Endometrium (tissue), 2 donors: Measurements from ENCODE around the gene KCNJ2.

Experiments
- FAIRE-seq: peaks from 2 replicates; lab custom pipeline; 2012; peaks lifted over from hg19 to GRCh38; lab: Jason Lieb, UNC
- donor health status: control.
- donor health status: control.

The KCNJ2 gene

DNA sequence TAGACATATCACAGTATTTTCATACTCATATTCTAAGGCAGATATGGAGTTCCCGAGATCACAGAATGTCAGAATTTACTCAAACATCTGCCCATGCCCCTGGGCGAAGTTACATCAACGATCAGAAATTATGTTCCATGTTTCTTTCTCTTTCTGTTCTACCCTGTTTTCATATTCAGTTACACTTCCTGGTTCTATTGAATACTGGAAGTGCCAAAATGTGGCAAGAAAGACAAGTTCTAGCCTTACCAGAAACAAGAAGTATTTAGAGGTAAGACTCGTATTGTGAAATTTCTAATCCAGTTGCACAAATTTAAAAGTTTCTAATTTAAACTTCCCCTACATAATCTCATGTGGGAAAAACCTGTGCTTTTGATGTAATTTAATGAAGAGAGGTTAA lies 36.1 kb downstream of the KCNJ2 start:
- no peak for FAIRE-seq

- no peak for FAIRE-seq
Observed at GRCh38 chr17:70206361-70207010, 37.2 kb downstream of the KCNJ2 start.

GRCh38 chr17:70207184-70207583 lies 37.9 kb downstream of the KCNJ2 start:
- FAIRE-seq: no peak

GRCh38 chr17:70208080-70208794 lies 38.9 kb downstream of the KCNJ2 start:
- no peak for FAIRE-seq

GRCh38 chr17:70208825-70209555 lies 39.7 kb downstream of the KCNJ2 start:
- FAIRE-seq: no peak

- no peak for FAIRE-seq
Observed at GRCh38 chr17:70215656-70216055, 46.3 kb downstream of the KCNJ2 start.

DNA sequence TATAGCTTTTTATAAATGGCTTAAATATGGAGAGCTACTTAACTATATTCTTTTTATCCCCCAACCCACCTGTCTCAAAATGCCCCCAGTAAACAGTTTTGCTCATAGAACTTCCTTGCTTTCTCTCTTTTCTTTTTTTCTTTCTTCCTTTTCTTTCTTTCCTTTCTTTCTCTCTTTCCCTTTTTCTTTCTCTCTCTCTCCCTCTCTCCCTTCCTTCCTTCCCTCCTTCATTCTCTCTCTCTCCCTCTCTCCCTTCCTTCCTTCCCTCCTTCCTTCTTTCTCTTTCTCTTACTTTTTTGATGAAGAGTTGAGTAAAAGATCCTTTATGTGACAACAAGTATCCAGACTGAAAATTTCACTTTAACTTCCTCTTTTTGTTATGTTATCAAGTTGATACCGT lies 48.2 kb downstream of the KCNJ2 start:
- FAIRE-seq: no peak

GRCh38 chr17:70225276-70225675 lies 55.9 kb downstream of the KCNJ2 start:
- FAIRE-seq: no peak
